Trophoblast cell (in vitro differentiated cells and primary cell): ENCODE data around the gene TSBP1.

Experiments used
- DNase-seq, 2 donors: peaks; one replicate each; pipeline ENCODE4 v3.0.0-alpha.2; 2016
- H2AFZ ChIP-seq: 2 replicates; pipeline ENCODE4 v1.6.1; 2013; ENCODE audit warnings: low read length, moderate library complexity, mild to moderate bottlenecking; ENCODE audit not compliant: insufficient read depth, poor library complexity
- H2AK5ac ChIP-seq: 2 replicates; pipeline ENCODE4 v1.6.1; 2013; ENCODE audit warnings: mild to moderate bottlenecking, low read length
- H2BK120ac ChIP-seq: 2 replicates; pipeline ENCODE4 v1.6.1; 2013; ENCODE audit warnings: low read length, mild to moderate bottlenecking, moderate library complexity; ENCODE audit not compliant: insufficient read depth, poor library complexity
- H2BK12ac ChIP-seq: 2 replicates; pipeline ENCODE4 v1.6.1; 2013; ENCODE audit warnings: mild to moderate bottlenecking, low read length, moderate library complexity
- H2BK5ac ChIP-seq: 2 replicates; pipeline ENCODE4 v1.6.1; 2013; ENCODE audit warnings: low read length, low read depth, moderate library complexity, mild to moderate bottlenecking; ENCODE audit not compliant: poor library complexity
- H3K14ac ChIP-seq: 2 replicates; pipeline ENCODE4 v1.6.1; 2013; ENCODE audit warnings: mild to moderate bottlenecking, low read length
- H3K18ac ChIP-seq: 2 replicates; pipeline ENCODE4 v1.6.1; 2013; ENCODE audit warnings: mild to moderate bottlenecking, low read length
- H3K23ac ChIP-seq: 2 replicates; pipeline ENCODE4 v1.6.1; 2013; ENCODE audit warnings: low read length
- H3K27ac ChIP-seq: 2 replicates; pipeline ENCODE4 v1.5.1; 2013; ENCODE audit warnings: low read depth, mild to moderate bottlenecking, inconsistent platforms, low read length, moderate library complexity
- H3K27me3 ChIP-seq: 2 replicates; pipeline ENCODE4 v1.6.1; 2013; ENCODE audit warnings: inconsistent platforms, mild to moderate bottlenecking, low read length, moderate library complexity; ENCODE audit not compliant: insufficient read depth
- H3K36me3 ChIP-seq, 2 experiments: 1 replicate in 1 of 2; 2 replicates in 1 of 2; pipeline ENCODE4 v1.6.1; 2013; ENCODE audit warnings: low read length in 2 of 2, mild to moderate bottlenecking in 2 of 2, moderate library complexity in 1 of 2; ENCODE audit not compliant: insufficient read depth in 2 of 2, control insufficient read depth in 1 of 2
- H3K4ac ChIP-seq: 2 replicates; pipeline ENCODE4 v1.6.1; 2013; ENCODE audit warnings: low read depth, mild to moderate bottlenecking, low read length, moderate library complexity
- H3K4me1 ChIP-seq, 2 experiments: 1 replicate in 1 of 2; 2 replicates in 1 of 2; pipeline ENCODE4 v1.6.1; 2013; ENCODE audit warnings: low read length in 2 of 2, mild to moderate bottlenecking in 2 of 2, moderate library complexity in 1 of 2; ENCODE audit not compliant: insufficient read depth in 2 of 2, control insufficient read depth in 1 of 2
- H3K4me2 ChIP-seq: 2 replicates; pipeline ENCODE4 v1.6.1; 2013; ENCODE audit warnings: inconsistent platforms, mild to moderate bottlenecking, low read length, moderate library complexity
- H3K4me3 ChIP-seq: 2 replicates; pipeline ENCODE4 v1.5.1; 2013; ENCODE audit warnings: mild to moderate bottlenecking, low read depth, low read length, inconsistent platforms
- H3K79me1 ChIP-seq: one replicate; pipeline ENCODE4 v1.6.1; 2013; ENCODE audit warnings: low read length
- H3K79me2 ChIP-seq: 2 replicates; pipeline ENCODE4 v1.6.1; 2013; ENCODE audit warnings: low read length, mild to moderate bottlenecking; ENCODE audit not compliant: control insufficient read depth, insufficient read depth, poor library complexity
- H3K9ac ChIP-seq: 2 replicates; pipeline ENCODE4 v1.6.1; 2013; ENCODE audit warnings: mild to moderate bottlenecking, low read length
- H3K9me3 ChIP-seq: 2 replicates; pipeline ENCODE4 v1.6.1; 2013; ENCODE audit warnings: low read depth, mild to moderate bottlenecking, control low read depth, inconsistent platforms, low read length; ENCODE audit not compliant: insufficient read depth
- H4K12ac ChIP-seq: 2 replicates; pipeline ENCODE4 v1.6.1; 2013; ENCODE audit warnings: low read depth, mild to moderate bottlenecking, low read length, moderate library complexity
- H4K8ac ChIP-seq: 2 replicates; pipeline ENCODE4 v1.6.1; 2013; ENCODE audit warnings: low read depth, mild to moderate bottlenecking, low read length, moderate library complexity
- H4K91ac ChIP-seq: one replicate; pipeline ENCODE4 v1.6.1; 2013; ENCODE audit warnings: low read depth, mild to moderate bottlenecking, low read length, moderate library complexity
- WGBS: extraction: QIAGEN DNeasy Blood & Tissue Kit; methylation state at CpG from one replicate; pipeline ENCODE4 v1.1.7; 2013; ENCODE audit warnings: missing lambda C conversion rate; ENCODE audit not compliant: insufficient read length, insufficient coverage; ENCODE audit errors: extremely low coverage; 5-methylcytosine and 5-hydroxymethylcytosine counted together

The TSBP1 gene

GRCh38 chr6:32327103-32327502, 44.6 kb downstream of the TSBP1 start:
- no peak overlapping the region for H2BK5ac ChIP-seq
- H2BK12ac ChIP-seq: no peak overlapping the region
- no peak overlapping the region for H3K4me3 ChIP-seq
- H3K79me2 ChIP-seq: no peaks in the 10 kb centered on the region
- H3K14ac ChIP-seq: no peak overlapping the region
- H3K27ac ChIP-seq: no peak overlapping the region
- no peaks in the 10 kb centered on the region for H3K27me3 ChIP-seq
- no peak overlapping the region for H2BK120ac ChIP-seq
- no peak overlapping the region for H2AK5ac ChIP-seq
- H4K8ac ChIP-seq: no peak overlapping the region
- no peak overlapping the region for H3K18ac ChIP-seq
- H3K9ac ChIP-seq: no peak overlapping the region
- no peaks in the 10 kb centered on the region for H3K9me3 ChIP-seq
- no peak for DNase-seq
- H4K12ac ChIP-seq: no peak overlapping the region
- no peak overlapping the region for H2AFZ ChIP-seq
- no peaks in the 10 kb centered on the region for H3K36me3 ChIP-seq
- no peak overlapping the region for H4K91ac ChIP-seq
- H3K79me1 ChIP-seq: no peaks in the 10 kb centered on the region
- WGBS: no CpG with 5 or more reads among the region's 3 CpGs
- H3K4me1 ChIP-seq: no peaks in the 10 kb centered on the region
- H3K4ac ChIP-seq: no peak overlapping the region
- H3K4me2 ChIP-seq: no peak overlapping the region
- H3K23ac ChIP-seq: no peak overlapping the region

GRCh38 chr6:32318501-32318900, 53.2 kb downstream of the TSBP1 start:
- Histone ChIP-seq H3K23ac (no peak overlapping the region), H3K9ac (no peak overlapping the region), H2BK5ac (no peak overlapping the region), H3K18ac (no peak overlapping the region), H2AK5ac (no peak overlapping the region), H3K4me2 (no peak overlapping the region), H4K8ac (no peak overlapping the region), H3K4ac (no peak overlapping the region), H3K27me3 (no peaks in the 10 kb centered on the region), H3K79me2 (no peaks in the 10 kb centered on the region), H4K91ac (no peak overlapping the region), H3K79me1 (no peaks in the 10 kb centered on the region), H3K4me1 (no peaks in the 10 kb centered on the region), H3K4me3 (no peak overlapping the region), H3K36me3 (no peaks in the 10 kb centered on the region), H3K14ac (no peak overlapping the region), H4K12ac (no peak overlapping the region), H3K27ac (no peak overlapping the region), H2AFZ (no peak overlapping the region), H2BK12ac (no peak overlapping the region), H2BK120ac (no peak overlapping the region), H3K9me3 (no peaks in the 10 kb centered on the region)
- no peak for DNase-seq

GRCh38 chr6:32317541-32317940, 54.2 kb downstream of the TSBP1 start:
- no peak for DNase-seq
- no peak overlapping the region for H3K9ac ChIP-seq

DNA sequence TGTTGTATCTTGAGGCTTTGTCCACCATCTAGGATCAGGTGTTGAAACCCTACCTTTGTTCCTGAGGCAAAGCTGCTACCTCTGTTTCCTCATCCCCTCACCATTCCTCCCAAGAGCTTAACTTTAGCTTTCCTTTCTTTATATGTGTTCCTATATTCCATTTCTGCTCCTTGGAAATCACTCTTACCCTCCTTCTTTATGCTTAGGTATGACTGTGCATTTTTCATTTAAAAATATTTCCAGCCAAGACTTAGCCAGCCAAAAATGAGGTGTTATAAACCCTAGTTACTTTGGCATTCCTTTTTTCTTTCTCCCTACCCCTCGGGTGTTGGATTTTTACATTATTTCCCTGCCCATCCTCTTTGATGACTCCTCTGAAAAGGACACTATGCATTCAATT, 57.7 kb downstream of the TSBP1 start:
- Histone ChIP-seq H3K4me3 (no peak overlapping the region), H3K9ac (no peak overlapping the region), H3K18ac (no peak overlapping the region), H4K8ac (no peak overlapping the region), H3K27ac (no peak overlapping the region), H4K12ac (no peak overlapping the region), H3K9me3 (no peaks in the 10 kb centered on the region), H3K4ac (no peak overlapping the region), H3K4me1 (no peaks in the 10 kb centered on the region), H2BK12ac (no peak overlapping the region), H2AFZ (no peak overlapping the region), H3K23ac (no peak overlapping the region), H3K79me2 (no peaks in the 10 kb centered on the region), H3K79me1 (no peaks in the 10 kb centered on the region), H3K14ac (no peak overlapping the region), H2BK120ac (no peak overlapping the region), H3K36me3 (no peaks in the 10 kb centered on the region), H2AK5ac (no peak overlapping the region), H3K27me3 (no peaks in the 10 kb centered on the region), H3K4me2 (no peak overlapping the region), H4K91ac (no peak overlapping the region), H2BK5ac (no peak overlapping the region)
- no peak for DNase-seq
- WGBS: no CpG with 5 or more reads among the region's 1 CpG

More at GRCh38 chr6:32317541-32317940, 54.2 kb downstream of the TSBP1 start:
- H2BK12ac ChIP-seq: no peak overlapping the region
- no peaks in the 10 kb centered on the region for H3K27me3 ChIP-seq
- no peaks in the 10 kb centered on the region for H3K9me3 ChIP-seq
- no peak overlapping the region for H3K23ac ChIP-seq
- no peak overlapping the region for H2AK5ac ChIP-seq
- no peak overlapping the region for H2BK5ac ChIP-seq
- H3K4me3 ChIP-seq: no peak overlapping the region
- no peak overlapping the region for H3K4ac ChIP-seq
- H3K79me1 ChIP-seq: no peaks in the 10 kb centered on the region
- no peak overlapping the region for H2BK120ac ChIP-seq
- no peaks in the 10 kb centered on the region for H3K4me1 ChIP-seq
- no peak overlapping the region for H3K4me2 ChIP-seq
- no peak overlapping the region for H3K14ac ChIP-seq
- no peaks in the 10 kb centered on the region for H3K79me2 ChIP-seq
- H3K36me3 ChIP-seq: no peaks in the 10 kb centered on the region
- no CpG with 5 or more reads among the region's 5 CpGs for WGBS
- H2AFZ ChIP-seq: no peak overlapping the region
- H3K18ac ChIP-seq: no peak overlapping the region
- no peak overlapping the region for H3K27ac ChIP-seq
- no peak overlapping the region for H4K12ac ChIP-seq
- no peak overlapping the region for H4K8ac ChIP-seq
- no peak overlapping the region for H4K91ac ChIP-seq
